TTC549 (cell line): ENCODE measurements around the gene INHBB.
"Not testable (repeated sequence)": the region's sequence is repeated elsewhere in the genome, so short reads cannot be mapped to it uniquely, and the experiment has no call there.

Experiments
- FAIRE-seq: peaks from 2 replicates; lab custom pipeline; 2012; peaks lifted over from hg19 to GRCh38; lab: Jason Lieb, UNC

Gene INHBB

DNA sequence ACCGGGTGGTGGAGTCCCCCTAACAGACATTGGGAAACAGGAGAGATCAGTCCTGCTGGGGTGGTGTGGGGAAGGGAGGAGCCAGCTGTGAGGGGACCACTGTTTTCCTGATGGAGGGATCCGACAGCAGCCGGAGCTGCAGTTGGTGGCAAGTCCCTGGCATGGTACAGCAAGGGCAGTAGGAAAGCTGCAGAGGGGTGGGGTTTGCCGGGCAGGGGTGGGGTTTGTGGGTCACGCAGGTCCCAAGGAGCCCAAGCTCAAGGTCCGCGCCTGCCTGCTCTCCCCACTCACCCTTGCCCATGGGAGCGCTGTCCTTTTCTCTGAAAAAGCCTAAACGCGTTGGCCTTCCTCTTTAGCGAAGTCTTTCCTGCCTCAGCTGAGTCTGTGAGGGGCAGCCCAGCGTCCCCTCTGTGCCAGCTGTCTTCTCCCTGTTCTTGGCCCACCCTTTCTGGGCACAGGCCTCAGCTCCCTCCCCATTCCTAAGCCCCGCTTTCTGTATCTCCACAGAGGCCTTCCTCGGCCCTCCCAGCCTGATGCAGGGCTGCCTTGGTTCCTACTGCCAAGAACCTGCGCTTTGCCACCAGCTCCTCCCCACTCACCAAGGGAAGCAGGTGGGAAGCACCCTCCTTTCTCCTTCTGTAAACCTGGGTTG, 29.3 kb upstream of the INHBB start:
- FAIRE-seq: no peak

DNA sequence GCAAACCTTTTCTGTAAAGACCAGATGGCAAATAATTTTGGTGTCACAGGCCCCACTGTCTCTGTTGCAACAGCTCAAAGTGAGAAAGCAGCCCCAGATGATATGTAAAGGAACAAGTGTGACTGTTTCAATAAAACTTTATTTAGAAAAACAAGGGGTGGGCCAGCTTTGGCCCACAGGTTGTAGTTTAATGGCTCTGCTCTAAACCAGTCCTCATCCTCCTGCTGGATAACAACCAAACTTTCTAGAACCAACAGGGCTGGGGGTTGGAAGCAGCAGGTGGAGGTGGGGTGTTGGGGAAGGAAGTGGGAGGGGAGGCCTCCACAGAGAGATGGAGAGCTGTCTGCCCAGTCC, 28.8 kb upstream of the INHBB start:
- FAIRE-seq: no peak

DNA sequence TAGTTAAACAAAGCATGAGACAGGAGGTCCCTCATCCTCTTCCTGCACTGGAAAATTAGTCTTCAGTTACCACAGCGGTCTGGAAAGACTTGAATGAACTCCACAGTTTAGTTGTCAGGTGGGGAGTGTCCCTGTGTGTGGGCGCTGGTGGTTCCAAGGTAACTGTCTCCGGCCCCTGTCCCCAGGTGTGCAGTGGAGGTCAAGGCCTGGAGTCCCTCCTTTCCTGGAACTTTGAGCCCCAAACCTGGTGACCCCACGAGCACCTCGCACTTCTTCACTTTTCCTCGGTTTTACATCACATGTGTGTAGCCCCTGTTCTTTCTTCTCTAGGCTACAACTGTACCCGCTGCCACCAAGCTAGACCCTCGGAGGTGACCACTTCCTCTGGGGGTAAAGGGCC, 28.0 kb upstream of the INHBB start:
- FAIRE-seq: no peak

DNA sequence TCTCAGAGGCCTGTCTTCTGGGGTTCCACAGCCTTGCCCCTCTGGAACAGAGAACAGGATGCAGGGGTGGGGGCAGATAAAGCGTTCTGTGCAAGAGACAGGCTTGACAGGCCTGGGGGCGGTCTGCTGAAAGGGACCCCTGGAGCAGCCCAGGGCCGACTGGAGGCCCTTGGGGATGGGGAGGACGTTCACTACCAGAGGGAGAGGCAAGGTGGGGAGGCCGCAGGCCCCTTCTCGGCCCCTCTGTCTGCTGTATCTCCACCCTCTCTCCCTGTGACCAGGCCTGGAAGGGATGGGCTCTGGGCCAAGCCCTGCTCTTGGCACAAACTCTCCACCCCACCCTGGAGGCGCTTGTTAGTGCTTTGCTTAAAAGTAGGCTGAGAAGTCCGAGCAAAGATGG, 27.3 kb upstream of the INHBB start:
- FAIRE-seq: no peak

DNA sequence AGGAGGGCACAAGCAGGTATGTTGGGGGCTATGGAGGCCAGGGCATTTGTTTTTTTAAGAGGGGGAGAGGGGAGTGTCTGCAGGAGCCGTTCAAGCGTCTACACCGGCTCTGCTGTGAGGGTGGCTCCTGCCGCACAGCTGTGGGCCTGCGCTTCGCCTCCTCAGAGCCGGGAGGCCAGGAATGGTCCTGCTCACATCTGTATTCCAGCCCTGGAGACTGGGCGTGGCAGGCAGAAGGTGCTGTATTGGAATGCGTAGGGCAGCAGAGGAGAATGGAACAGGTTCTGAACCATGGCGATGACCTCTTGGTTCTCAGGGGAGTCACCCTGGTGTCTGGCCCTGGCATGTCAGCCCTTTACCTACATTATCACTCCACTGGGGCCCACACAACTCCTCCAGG, 26.8 kb upstream of the INHBB start:
- no peak for FAIRE-seq

DNA sequence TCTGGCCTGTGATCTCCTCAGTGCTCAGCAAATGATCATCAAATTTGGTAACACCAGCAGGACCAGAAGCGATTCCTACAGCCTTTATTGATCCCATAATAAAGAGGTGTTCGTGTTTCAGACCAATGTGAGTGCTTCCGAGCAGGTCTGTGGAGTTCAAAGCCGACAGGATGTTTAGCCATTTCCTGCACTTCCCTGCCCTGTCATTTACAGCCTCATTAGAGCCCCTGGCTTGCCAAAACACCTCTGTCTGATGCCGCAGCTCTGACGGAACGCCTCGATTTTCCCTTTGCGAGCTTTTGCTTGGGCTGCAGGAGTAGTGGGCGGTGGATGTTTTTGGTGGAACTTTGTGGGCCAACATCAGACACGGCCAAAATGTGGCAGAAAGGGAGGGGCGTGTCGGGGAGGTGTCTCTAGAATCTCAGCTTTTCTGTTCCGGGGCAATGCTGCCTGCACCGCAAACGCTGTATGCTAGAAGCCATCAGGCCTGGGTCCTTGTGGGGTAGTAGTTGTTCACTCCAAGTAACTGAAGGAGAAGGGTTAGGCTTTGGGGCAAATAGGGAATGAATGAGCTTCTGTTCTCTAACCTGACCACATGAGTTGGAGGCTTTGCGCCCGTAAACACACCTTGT, 26.1 kb upstream of the INHBB start:
- no peak for FAIRE-seq

DNA sequence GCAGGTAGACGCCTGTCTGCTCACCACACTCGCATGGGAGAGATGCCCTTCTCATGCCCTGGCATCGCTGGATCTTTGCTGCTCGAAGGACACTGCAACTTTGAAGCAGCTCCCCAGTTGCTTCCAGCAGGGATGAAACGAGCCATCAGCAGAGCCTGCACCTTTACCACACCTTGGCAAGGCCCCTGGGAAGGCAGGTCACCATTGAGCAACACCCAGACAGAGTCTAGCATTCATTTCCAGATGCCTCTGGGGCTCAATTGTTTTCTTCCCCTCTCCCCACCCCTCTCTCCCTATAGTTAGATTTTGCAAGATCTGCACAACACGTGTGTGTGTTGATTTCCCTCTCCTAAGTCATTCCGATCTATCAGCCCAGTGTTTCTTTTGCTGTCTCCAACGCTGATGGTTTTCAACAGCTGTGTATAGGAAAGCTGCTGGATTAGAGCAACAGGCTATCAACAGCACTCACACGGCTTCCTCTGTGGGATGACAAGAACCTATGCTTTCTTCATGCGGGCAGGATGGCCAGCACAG, 25.6 kb upstream of the INHBB start:
- no peak for FAIRE-seq

DNA sequence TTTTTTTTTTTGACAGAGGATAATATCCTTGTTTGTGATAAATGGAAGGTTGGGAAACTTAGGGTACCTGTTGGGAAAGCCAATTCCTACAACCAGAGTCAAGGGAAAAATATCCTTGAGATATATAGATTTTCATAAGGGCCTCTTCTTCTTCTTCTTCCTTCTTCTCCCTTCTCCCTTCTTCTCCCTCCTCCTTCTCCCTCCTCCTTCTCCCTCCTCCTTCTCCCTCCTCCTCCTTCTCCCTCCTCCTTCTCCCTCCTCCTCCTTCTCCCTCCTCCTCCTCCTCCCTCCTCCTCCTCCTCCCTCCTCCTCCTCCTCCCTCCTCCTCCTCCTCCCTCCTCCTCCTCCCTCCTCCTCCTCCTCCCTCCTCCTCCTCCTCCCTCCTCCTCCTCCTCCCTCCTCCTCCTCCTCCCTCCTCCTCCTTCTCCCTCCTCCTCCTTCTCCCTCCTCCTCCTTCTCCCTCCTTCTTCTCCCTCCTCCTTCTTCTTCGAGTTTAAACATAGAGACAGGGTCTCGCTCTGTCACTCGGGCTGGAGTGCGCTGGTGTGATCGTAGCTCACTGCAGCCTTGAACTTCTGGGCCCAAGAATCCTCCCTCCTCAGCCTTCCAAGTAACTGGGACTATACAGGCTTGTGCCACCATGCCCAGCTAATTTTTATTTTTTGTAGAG, 24.9 kb upstream of the INHBB start:
- not testable (repeated sequence) for FAIRE-seq

DNA sequence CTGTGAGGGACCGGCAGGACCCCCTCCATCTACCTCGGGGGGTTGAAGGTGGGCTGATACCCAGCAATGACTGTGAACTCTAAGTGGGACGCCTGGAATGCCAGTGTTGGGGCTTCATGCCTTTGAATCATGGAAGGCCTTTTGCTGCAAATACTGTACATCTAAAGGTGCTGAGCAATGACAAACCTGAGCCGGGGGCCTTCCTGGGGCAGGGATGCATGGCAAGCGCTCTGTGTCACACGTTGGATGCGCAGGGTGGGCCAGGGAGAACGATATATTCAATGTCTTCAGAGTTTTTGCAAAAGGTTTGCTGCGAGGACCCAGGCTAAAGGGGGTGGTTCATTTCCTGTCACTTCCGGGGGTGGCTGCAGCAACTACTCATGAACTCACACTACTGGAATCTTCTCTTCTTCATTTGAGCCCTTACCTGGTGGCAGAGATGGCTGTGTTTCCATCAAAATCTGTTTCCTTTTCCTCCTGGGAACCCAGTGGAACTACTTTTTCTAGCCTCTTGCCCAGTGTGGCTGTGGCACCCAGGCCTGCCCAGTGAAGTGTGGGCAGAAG, 24.1 kb upstream of the INHBB start:
- no peak for FAIRE-seq

DNA sequence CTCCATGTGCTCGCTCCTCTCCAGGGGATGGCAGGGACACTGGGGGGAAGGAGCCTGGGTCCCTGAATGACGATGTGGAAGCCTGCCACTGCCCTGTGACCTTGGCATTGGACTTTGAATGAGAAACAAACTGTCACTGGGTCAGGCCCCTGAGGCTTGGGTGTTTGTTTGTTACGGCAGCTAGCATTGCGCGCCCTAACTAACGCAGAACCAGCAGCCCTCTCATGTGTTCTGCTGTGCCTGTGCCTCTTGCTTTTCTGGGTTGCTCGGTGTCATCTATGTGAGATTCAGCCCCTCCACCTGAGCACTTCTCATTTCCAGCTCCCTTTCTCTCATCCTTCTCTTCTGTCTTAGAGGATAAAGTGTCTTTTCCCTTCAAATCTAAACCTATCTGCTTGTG, 23.6 kb upstream of the INHBB start:
- FAIRE-seq: no peak

DNA sequence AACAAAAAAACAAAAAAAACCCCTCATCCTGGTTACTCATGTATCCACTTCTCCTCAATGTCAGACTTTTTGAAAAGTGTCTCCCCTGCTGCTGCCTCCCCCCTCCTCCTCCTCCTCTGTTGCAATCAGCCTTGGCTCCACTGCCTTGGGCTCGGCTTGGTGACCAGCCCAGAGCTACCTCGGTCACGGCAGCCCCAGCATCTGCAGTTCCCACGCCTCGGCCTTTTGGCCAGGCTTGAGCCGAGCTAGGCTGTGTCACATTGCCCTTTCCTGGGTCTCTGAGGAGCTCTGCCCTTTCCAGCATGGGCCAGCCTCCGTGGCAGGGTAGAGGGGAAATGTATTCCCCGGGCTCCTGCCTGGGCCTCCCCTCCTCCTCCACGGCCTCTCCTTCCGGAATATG, 22.7 kb upstream of the INHBB start:
- FAIRE-seq: no peak

DNA sequence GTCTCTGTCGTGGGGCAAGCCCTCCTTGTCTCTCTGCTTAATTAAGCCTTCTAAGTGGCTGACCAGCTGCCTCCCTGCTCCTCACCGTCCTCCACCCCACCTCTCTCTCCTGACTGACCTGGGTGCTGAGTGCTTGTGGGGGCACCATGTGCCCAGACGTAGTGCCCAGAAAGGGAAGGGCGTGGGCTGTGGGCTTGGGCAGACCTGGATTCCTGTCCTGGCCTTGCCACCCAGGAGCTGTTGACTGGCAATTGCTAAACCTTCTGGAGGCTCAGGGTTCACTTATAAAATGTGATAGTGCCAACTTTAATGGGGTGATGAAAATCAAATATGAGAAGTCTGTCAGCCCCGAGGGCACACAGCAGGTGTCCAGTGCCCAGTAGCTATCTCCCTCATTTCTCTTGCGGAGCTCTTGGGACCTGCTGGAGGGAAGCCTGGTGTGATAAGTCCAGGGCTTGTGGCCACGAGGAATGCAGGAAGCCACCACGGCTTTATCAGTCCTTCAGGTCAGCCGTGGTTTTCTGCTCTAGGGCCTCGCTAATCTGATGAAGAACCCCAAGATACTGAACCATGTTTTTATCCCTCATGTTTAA, 22.0 kb upstream of the INHBB start:
- no peak for FAIRE-seq

DNA sequence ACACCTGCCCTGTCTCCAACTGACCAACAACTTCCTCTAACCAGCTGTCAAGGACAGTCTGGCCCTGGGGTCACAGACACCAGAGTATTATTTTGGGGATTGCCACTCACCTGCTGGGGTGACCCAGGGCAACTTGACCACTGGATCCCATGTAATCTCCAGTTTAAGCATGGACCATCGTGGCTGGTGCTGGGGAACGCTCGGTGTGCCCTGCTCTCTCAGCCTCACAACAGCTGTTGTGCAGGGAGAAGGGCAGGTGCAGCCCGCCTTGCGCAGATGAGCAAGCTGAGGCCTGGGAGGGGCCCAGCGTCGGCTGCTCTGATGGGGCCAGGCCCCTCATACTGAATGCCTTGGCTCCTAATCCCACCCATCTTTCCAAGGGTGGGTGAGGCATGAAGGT, 21.0 kb upstream of the INHBB start:
- FAIRE-seq: no peak

DNA sequence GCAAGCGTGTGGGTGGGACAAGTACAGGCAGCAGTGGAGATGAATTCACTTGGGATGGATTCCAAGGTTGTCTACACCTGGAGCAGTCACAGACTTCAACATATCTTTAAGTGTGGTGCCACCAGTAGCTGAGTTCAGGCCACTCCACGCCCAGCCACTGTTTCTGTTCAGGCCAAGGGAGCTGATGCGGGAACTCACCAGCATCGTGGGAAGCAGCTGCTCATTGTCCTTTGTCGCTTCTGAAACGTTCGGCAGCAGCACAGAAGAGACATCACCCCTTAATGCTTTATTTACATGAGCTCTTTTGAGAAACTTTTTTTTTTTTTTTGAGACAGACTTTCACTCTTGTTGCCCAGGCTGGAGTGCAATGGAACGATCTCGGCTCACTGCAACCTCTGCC, 19.9 kb upstream of the INHBB start:
- FAIRE-seq: no peak

DNA sequence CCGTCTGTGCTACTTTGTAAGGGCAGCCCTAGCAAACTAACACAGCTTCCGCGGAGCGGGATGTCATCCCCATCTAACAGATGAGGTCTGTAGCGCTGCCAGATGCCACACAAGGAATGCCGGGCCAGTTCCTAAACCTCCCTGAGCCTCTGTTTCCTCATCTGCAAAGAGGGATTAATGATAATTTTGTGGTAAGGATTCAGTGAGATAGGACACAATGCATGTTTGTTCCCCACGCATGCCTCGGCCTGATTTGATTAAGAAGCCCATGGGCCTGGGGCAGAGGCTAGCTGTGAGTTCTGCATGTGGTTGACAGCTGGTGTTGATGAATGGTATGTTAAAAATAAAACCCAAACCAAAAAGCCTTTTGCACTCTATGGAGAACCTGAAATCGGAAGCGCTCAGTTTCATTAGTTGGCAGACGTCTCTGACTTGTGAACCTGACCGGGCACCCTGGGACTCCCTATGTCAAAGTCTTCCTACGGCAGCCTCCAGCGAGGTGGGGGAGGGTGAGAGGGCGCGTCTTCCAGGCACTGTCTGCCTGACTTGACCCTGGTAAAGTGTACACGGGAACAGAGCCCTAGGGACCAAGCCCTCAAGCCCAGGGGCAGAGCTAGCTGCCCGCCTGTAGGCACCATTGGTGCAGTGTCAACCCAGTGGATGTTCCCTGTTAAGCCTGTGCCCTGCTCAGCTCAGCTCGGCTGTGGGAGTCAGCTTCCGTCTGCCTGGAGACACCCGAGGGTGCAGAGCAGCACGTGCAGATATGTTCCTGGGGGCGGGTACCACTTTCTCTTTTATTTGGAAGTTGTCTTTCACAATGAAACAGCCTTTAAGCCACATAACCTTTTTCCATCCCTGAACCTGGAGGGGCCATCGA, 14.8 kb upstream of the INHBB start:
- FAIRE-seq: no peak

DNA sequence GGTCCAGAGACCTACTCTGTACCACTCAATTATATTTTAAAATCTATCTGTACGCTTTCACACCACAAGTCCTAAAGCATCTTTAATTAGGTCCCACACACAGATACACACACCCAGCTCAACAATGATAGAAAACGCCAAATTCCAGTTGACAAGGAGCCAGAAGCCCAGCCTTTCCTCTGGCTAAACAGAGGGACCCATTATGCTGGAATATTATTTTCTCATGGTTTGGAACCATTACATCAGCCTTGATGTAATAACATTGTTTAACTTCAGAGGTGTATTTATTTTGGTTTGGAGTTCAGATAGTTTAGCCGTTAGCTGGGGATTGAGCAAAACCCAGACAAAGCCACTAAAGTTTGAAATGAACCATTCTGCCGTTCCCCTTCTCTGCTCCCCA, 14.0 kb upstream of the INHBB start:
- FAIRE-seq: no peak

DNA sequence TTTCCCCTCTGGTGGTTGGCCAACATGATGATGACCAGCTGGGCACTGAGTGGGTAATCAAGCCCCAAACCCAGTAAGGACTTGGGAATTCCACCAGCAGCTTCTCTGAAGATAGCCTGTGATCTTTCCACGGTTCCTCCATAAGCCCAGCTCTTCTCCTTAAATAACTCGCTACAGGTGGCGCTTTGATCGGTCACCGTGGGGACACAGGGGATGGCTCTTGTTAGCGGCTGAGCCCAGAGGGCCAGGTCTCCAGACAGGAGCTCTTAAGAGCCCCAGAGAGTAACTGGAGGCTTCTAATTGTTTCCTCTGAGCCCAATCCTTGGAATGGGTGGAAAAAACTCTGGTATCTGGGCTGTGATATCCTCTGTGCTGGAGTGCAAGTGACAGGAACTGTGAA, 13.6 kb upstream of the INHBB start:
- no peak for FAIRE-seq

DNA sequence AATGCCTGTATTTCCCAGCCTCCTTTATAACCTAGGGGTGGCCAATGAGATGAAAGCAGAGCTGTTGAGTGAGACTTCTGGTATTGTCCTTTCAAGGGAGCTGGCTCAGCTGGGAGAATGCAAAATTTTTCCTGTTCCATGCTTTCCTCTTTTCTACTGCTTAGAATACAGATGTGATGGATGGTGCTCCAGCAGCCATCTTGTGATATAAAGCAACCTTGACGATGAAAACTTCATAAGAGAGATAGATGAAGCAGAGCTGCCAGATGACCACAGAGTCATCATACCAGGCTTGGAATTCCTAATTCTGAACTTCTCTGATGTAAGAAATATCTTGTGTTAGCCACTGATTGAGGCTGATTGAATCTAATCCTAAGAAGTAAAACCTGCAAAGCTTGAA, 11.9 kb upstream of the INHBB start:
- FAIRE-seq: no peak

DNA sequence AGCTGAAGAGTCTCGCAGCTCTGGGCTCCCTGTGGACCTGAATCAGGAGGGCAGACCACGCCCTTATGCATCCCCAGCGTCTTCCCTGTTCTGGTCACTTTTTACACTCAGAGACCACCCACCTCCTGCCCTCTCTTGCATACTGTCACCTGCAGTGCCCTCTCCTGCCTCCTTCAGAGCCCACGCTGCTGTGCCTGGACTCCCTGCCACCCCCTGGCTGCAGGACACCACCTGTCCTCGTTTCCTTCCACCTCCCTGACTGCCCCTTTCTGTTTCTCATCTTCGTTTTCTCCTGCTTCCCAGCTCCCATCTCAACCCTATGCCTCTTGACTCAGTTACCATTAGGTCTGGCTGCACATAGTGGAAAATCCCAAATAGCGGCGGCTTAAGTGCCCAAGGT, 9.2 kb upstream of the INHBB start:
- FAIRE-seq: no peak

DNA sequence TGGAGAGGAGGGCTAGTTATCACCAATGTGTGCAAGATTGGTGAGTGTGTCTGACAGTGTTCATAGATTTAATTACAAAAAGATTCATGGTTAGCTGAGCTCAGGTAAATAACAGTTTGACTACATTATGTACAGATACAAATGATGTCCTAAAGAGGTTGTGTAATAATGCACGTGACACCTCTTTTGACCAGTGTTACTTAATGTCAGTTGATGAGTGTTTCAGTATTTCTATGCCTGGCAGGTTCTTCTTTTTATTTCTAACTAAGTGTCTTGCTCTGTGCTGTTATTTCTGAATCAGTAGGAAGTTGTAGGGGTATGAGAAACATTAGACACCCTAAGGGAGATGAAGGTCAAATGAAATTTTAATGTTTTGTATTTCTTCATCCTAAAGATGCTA, 7.9 kb upstream of the INHBB start:
- no peak for FAIRE-seq

DNA sequence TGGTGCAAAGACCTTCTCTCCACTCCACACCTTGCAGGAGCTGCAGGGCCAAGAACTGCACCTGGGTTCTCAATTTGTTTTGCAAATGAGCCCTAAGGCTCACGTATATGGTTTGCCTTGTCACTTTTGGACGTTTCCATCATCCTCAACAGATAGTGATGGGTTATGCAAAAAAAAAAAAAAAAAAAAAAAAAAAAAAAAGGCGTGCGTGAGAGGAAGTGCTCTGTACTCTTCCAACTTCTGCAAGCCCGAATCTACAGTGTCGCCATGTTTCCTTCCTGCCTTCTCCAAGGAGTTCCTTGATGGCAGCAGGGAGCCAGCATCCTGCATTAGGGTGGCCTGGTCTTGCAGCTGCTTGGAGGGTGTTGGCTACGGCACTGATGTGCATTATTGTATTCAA, 4.0 kb upstream of the INHBB start:
- no peak for FAIRE-seq

DNA sequence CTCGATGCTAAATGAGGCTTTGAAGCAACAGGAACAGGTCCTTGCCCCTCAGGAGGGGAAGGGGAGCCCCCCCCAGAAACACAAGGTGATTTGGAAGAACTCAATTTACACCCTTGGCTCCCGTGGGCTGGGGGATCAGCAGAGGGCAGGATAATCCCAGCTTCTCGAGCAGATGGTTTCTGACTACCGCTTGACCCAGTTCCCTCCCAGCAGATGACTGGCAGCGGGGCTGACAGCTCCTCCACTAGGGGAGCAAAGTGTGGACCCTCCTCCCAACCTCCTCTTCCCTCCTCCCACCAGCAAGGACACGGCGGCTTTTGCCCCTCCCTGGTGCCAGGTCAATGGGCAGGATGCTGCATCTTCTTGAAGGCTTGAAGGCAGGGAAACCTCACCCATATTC, 3.5 kb upstream of the INHBB start:
- no peak for FAIRE-seq
